Mesothelial cell of epicardium (in vitro differentiated cells): ENCODE results near the gene KDELR3. TPM values are rescaled to one million over a fixed set of nuclear protein-coding genes. Genes with fewer than 3 reads are reported as not detected.

ENCODE experiments used
- DNase-seq, 2 experiments: peaks; one replicate each; pipeline ENCODE4 v3.0.0; 2021; ENCODE audit warnings: low spot score in 2 of 2; ENCODE audit not compliant: unreplicated experiment in 2 of 2
- H3K27ac Mint-ChIP-seq: 2 replicates; pipeline ENCODE4 v1.8.0; 2021; ENCODE audit warnings: mixed read lengths
- H3K27me3 Mint-ChIP-seq: 2 replicates; pipeline ENCODE4 v1.8.0; 2021; ENCODE audit warnings: low read depth, mixed read lengths
- H3K36me3 Mint-ChIP-seq: 2 replicates; pipeline ENCODE4 v1.8.0; 2021; ENCODE audit warnings: mixed read lengths
- H3K4me1 Mint-ChIP-seq: 2 replicates; pipeline ENCODE4 v1.8.0; 2021; ENCODE audit warnings: mixed read lengths
- H3K4me3 Mint-ChIP-seq: 2 replicates; pipeline ENCODE4 v1.8.0; 2021; ENCODE audit warnings: mild to moderate bottlenecking, moderate library complexity, mixed read lengths
- H3K9me3 Mint-ChIP-seq: 2 replicates; pipeline ENCODE4 v1.8.0; 2021; ENCODE audit warnings: mixed read lengths
- CTCF ChIP-seq: fragments of 200-600 bp; sonication (generic); IDR thresholded peaks from one replicate; pipeline ENCODE4 v1.5.0; 2021; ENCODE audit warnings: antibody characterized with exemption; ENCODE audit not compliant: unreplicated experiment
- total RNA-seq: library from RNA; stranded (reverse); gene quantifications from 3 replicates; pipeline ENCODE4 v1.2.1, GENCODE V29; 2021

The KDELR3 gene
- total RNA-seq, 1 donor from 2014 or later = 14.5 TPM

GRCh38 chr22:38501797-38502672, 34.1 kb downstream of the KDELR3 start:
- peaks cover 38% of the 10 kb centered on the region for H3K4me1 Mint-ChIP-seq
- no peak for TF ChIP-seq CTCF
- H3K27ac Mint-ChIP-seq = peak overlapping the region; percentile 89
- H3K9me3 Mint-ChIP-seq = no peaks in the 10 kb centered on the region
- DNase-seq = no peak
- H3K4me3 Mint-ChIP-seq = peak overlapping the region; percentile 100
- peaks cover 35% of the 10 kb centered on the region for H3K36me3 Mint-ChIP-seq
- no peaks in the 10 kb centered on the region for H3K27me3 Mint-ChIP-seq

GRCh38 chr22:38503021-38503420, 35.1 kb downstream of the KDELR3 start:
- DNase-seq = no peak
- H3K27ac Mint-ChIP-seq = peak overlapping the region; percentile 97
- peaks cover 30% of the 10 kb centered on the region for H3K36me3 Mint-ChIP-seq
- H3K4me1 Mint-ChIP-seq = peaks cover 39% of the 10 kb centered on the region
- H3K4me3 Mint-ChIP-seq = peak overlapping the region; percentile 100
- H3K9me3 Mint-ChIP-seq = no peaks in the 10 kb centered on the region
- TF ChIP-seq CTCF = no peak
- H3K27me3 Mint-ChIP-seq = no peaks in the 10 kb centered on the region

GRCh38 chr22:38504731-38505540, 37.0 kb downstream of the KDELR3 start:
- DNase-seq = no peak
- TF ChIP-seq CTCF = no peak
- Mint-ChIP-seq H3K4me3 (peak overlapping the region; percentile 100), H3K27me3 (no peaks in the 10 kb centered on the region), H3K4me1 (peaks cover 41% of the 10 kb centered on the region), H3K9me3 (no peaks in the 10 kb centered on the region), H3K36me3 (peaks cover 16% of the 10 kb centered on the region), H3K27ac (peak overlapping the region; percentile 97)

- peak overlapping the region; percentile 100 for H3K4me3 Mint-ChIP-seq
- H3K9me3 Mint-ChIP-seq = no peaks in the 10 kb centered on the region
- no peak for TF ChIP-seq CTCF
- H3K27me3 Mint-ChIP-seq = no peaks in the 10 kb centered on the region
- peaks cover 41% of the 10 kb centered on the region for H3K4me1 Mint-ChIP-seq
- DNase-seq = peak in 1 of 2 experiments; percentile 53
- H3K36me3 Mint-ChIP-seq = peaks cover 16% of the 10 kb centered on the region
- peak overlapping the region; percentile 100 for H3K27ac Mint-ChIP-seq
Measured at GRCh38 chr22:38505541-38506117, 37.7 kb downstream of the KDELR3 start.

GRCh38 chr22:38506118-38506962, 38.4 kb downstream of the KDELR3 start, which contains the start of gene DDX17:
TSS of gene DDX17 (minus strand) at chr22:38506311.
- DNase-seq = peak; percentile 79 to 97
- H3K36me3 Mint-ChIP-seq = peaks cover 11% of the 10 kb centered on the region
- no peak for TF ChIP-seq CTCF
- H3K27me3 Mint-ChIP-seq = no peaks in the 10 kb centered on the region
- peaks cover 37% of the 10 kb centered on the region for H3K4me1 Mint-ChIP-seq
- peak within 1 kb of the TSS; percentile 100 for H3K27ac Mint-ChIP-seq
- H3K4me3 Mint-ChIP-seq = peak within 1 kb of the TSS; percentile 100
- no peaks in the 10 kb centered on the region for H3K9me3 Mint-ChIP-seq
